Stimulated activated CD4-positive, alpha-beta T cell treated with anti-CD3 and anti-CD28 coated beads, Interleukin-15, amount 100 ng/mL, for 1 hour (primary cell): Measurements from ENCODE around the gene FUNDC2.

Experiments
- DNase-seq, 2 donors: peaks; one replicate each; pipeline ENCODE4 v3.0.0-alpha.2; 2020; ENCODE audit warnings: low read depth in 1 of 2, low spot score in 1 of 2

Gene FUNDC2

DNA sequence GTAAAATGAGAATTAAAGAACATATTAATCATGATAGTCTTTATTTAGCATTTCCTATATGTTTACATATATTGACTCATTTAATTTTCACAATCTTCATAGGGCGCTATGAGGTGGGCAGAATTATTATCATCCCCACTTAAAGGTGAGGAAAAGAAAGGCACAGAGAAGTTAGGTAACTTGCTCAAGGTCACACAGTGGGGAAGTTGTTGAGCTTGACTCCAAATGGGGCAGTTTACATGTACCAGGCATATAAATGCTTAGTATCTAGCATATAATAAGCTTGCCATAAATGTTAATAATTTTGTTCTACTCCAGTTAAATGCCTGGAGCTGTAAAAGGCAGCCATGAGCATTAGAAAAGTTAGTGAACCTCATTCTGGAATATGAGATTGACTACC lies 42.8 kb downstream of the FUNDC2 start:
- DNase-seq, result no peak

DNA sequence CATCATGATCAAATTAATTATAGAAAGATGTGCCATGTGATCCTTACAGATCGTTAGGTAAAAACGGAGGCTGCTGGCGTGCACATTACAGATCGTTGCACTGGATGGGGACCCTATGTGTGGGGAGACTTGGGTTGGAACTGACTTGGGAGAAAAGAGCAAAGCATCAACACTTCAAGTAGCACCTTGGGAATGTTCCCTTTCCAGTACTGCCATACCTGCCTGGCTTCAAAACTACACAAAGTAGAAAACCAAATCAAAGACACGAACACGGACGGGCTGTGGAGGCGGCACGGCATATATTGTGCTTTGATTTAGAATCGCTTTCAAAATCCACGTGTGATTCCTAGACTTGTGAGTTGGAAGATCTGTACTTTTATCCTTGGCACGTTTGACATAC lies 43.4 kb downstream of the FUNDC2 start:
- DNase-seq, result no peak

DNA sequence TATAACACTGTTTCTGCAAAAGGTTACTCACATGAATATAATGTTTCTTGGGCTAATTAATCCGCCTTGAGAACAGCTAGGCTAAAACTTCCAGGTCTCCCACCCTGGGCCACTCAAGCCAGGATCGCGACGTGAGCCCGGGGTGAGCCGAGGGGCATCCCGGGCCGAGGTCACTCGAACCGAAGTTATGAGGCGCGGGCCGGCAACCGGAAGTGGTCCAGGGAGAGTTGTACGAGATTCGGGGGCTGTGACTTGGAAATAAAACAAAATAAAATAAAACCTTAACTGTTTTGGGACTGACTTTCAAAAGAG lies 44.0 kb downstream of the FUNDC2 start:
- DNase-seq, result no peak

DNA sequence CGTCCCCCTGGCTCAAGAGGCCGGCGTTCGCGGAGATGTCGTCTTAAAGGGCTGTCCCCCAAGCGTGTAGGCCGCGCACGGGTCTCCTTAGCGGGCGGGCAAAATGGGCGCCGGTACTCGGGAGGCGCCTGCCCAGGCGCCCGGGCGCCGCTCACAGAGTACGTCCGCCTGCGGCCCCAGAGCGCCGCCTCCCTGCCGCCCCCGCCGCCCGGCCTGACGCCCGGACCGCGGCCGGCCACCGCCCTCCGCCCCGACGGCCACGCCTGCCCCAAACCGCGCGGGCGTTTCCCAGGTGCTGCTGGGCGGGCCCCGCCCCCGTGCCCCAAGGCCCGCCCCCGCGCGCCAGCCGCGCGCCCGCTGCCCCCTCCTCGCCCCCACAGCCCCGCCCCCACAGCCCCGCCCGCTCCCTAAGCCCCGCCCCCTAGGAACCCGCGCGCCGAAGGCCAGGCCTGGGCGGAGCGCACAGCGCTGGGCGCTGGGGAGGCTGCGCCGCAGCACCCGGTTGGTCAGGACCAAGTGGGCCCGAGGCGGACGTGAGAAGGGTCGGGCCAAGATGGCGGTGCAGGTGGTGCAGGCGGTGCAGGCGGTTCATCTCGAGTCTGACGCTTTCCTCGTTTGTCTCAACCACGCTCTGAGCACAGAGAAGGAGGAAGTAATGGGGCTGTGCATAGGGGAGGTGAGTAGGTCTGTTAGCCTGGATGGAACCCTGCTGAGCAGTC lies 44.5 kb downstream of the FUNDC2 start, which contains the start of the genes BRCC3, CMC4 and MTCP1:
TSS of gene BRCC3 (plus strand) at position 534 of the 719 bp plus-strand sequence. CDS start at position 554, 20 bp downstream.
TSS of gene CMC4 (minus strand) at position 162 of the 719 bp plus-strand sequence. CDS start 7,113 bp downstream, outside the sequence.
TSS of gene MTCP1 (minus strand) at position 162 of the 719 bp plus-strand sequence. CDS start 5,126 bp downstream, outside the sequence.
- peak; percentile 54 to 61 for DNase-seq

DNA sequence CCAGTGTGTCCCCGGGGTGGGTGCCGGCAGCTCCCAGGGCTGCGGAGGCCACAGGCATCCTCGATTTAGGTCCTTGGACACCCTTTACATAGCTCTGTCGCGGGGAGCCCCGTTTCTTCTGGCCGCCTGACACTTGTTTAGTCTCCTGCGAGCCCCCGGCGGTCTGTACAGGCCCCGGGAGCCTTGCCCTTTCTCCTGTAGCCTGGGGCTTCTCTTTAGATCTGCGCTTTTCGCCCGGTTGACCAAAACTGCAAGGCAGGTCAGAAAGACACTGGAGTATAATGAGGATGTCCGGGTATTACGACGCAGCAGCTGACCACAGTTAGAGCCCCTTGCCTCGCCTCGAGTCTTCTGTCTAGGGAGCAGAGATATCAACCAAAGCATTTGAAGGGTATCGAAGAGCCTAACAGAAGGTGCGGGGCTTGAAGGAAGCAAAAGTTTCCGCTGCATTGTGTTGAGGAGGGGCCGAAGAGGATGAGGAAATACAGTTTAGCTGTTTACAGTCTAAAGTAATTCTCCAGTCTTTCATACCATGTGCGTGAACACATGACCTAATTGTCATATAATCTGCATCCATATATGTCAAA lies 45.1 kb downstream of the FUNDC2 start:
- no peak for DNase-seq

DNA sequence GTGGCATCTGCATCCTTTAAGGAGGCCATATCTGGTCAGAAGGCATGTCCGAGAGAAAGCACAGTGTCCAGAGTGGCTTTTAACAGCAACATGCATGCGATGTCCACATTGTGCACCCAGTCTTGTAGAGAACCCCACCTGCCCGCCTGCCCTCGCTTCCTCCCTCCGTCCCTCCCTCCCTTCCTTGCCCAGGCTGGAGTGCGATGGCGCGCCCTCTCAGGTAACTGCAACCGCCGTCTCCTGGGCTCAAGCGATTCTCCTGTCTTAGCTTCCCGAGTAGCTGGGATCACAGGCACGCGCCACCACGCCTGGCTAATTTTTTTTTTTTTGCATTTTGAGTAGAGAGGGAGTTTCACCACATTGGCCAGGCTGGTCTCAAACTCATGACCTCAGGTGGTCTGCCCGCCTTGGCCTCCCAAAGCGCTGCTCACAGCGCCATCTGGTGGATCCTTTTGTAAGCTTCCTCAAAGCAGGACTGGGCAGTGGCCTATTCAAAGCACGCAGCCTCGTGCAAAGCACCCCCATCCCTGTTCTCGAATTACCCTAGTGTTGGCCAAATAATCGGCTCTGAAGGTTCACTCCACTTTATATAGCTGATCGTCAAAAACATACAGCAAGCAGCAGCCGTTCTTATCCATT lies 59.7 kb downstream of the FUNDC2 start:
- DNase-seq, result no peak

DNA sequence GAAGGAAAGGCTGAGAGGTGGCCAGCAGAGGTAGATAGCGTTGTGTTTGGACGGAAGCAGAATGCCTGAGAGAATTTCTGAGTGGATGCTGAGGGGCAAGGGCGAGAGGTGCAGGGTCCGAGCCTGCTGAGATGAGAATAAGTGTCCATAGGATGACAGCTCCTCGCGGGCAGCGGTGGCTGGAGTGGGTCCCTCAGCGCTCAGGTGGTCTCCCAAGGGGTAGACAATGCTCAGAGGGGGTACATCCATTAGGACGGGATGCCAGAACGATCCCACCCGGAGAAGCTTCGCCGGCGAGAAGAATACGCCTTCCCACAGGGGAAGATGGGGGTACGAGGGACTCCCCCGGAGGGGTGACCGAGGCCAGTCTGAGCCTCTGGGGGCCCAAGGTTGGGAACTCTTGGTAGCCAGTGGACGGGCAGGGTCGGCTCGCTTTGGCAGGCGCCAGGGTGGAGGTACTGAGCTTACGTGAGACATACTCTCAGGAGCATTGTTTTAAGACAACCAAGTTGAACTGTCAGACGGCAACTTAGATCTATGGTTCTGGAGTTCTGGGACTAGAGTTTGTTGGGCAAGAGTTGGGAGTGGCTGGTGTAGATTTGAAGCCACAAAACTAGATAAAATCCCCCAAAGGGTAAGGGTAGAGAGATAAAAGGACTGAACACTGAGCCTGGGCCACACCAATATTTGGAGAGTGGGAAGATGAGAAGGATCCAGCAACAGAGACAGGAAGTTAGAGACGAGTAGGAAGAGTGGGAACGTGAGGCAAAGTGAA lies 60.5 kb downstream of the FUNDC2 start:
- no peak for DNase-seq

DNA sequence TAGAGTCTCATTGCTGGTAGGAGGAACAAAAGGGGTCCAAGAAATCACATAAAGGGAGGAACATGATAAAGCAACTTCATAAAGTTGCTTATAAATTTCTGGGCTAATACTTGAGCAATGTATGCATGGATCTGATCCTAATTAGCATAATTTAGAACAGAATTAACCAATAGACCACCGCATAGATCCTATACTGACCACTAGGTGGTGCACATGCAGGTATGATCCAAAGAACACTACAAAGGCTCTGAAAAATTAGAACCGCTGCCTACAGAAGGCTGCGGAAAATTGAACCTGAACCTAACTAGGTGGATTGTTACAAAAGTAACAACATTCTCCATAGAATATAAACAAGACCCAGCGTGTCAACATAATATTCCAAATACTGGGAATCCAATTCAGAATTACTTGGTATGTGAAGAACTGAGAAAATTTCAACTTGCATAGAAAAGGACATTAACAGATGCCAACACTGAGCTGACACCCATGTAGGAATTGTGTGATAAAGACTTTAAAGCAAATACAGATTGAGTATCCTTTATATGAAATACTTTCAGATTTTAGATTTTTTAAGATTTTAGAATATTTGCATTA lies 67.9 kb downstream of the FUNDC2 start:
- DNase-seq, result no peak

DNA sequence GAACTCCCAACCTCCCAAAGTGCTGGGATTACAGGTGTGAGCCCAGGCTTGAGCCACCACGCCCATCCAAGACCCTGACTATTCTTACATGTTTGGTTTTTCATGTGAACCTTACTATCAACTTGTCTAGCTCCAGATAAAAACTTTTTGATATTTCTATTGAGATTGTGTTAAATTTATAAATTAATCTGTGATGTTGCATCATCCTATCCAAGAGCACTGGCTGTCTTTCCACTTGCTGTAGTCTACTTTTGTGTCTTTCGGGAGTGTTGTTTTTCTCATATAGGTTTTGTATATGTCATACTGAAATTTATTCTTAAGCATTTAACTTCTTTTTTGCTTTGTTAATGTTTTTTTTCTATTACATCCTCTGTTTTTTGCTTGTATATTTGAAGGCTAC lies 79.3 kb downstream of the FUNDC2 start:
- DNase-seq, result no peak

DNA sequence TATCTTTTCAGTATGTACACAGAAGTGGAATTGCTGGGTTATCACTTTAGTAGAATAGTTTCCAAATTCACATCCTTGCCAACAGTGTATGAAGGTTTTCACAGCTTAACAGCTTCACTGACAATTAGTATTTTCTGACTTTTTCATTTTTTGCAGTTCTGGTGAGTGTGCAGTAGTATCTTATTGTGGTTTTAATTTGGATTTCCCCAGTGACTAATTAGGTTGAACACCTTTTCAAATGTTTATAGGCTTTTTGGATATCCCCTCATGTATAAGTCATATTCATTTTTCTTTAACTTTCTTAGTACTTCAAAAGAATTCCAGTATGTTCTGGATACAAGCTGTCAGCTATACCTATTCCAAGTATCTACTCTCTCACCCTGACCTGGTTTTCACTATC lies 81.8 kb downstream of the FUNDC2 start:
- no peak for DNase-seq
